PC-3 (cell line): Measurements from ENCODE around the gene LTBR. TPM values are rescaled to one million over a fixed set of nuclear protein-coding genes. Genes with fewer than 3 reads are reported as not detected.

Experiments used
- ATAC-seq: fragments of 200-7000 bp; cut with Tn5 transposase; 2 replicates; pipeline ENCODE4 v1.9.1; 2020; ENCODE audit warnings: mild to moderate bottlenecking, moderate library complexity
- BruUV-seq: library from RNA; stranded (reverse); fragments of 400-500 nt; replicated peaks from 2 replicates; lab custom pipeline; 2021; lab: Mats Ljungman, UMichigan
- CTCF ChIA-PET: fragments of 300-600 bp; sonication (Branson Sonifier 250); formaldehyde crosslinking; loops from one replicate; lab custom pipeline; 2022; ENCODE audit warnings: antibody characterized with exemption; lab: Charles Lee
- POLR2A ChIA-PET: fragments of 300-600 bp; sonication (Branson Sonifier 250); formaldehyde crosslinking; loops from one replicate; lab custom pipeline; 2022; ENCODE audit warnings: antibody characterized with exemption; ENCODE audit not compliant: unreplicated experiment; lab: Charles Lee
- DNase-seq: peaks from one replicate; pipeline ENCODE4 v3.0.0-alpha.2; 2015
- H2AFZ ChIP-seq: fragments of 300-600 bp; sonication (generic); 2 replicates; pipeline ENCODE4 v1.6.0; 2016; ENCODE audit warnings: antibody characterized with exemption, low read length
- H3F3A ChIP-seq: fragments of 300-600 bp; sonication (generic); one replicate; pipeline ENCODE4 v1.6.0; 2017; ENCODE audit warnings: antibody characterized with exemption, low read length, control low read depth, mild to moderate bottlenecking; ENCODE audit not compliant: unreplicated experiment
- H3K27ac ChIP-seq: fragments of 300-600 bp; sonication (generic); 2 replicates; pipeline ENCODE4 v1.5.1; 2016; ENCODE audit warnings: mild to moderate bottlenecking, low read length
- H3K27me3 ChIP-seq: fragments of 300-600 bp; sonication (generic); 2 replicates; pipeline ENCODE4 v1.6.1; 2016; ENCODE audit warnings: low read length, mixed read lengths
- H3K36me3 ChIP-seq: fragments of 300-600 bp; sonication (generic); 2 replicates; pipeline ENCODE4 v1.6.1; 2016; ENCODE audit warnings: low read depth, mixed run types, low read length, mixed read lengths
- H3K4me1 ChIP-seq: fragments of 300-600 bp; sonication (generic); 2 replicates; pipeline ENCODE4 v1.5.1; 2016; ENCODE audit warnings: low read length; ENCODE audit not compliant: insufficient read depth
- H3K4me2 ChIP-seq: fragments of 300-600 bp; sonication (generic); 2 replicates; pipeline ENCODE4 v1.6.0; 2016; ENCODE audit warnings: low read length
- H3K4me3 ChIP-seq: fragments of 300-600 bp; sonication (generic); 2 replicates; pipeline ENCODE4 v1.5.1; 2016; ENCODE audit warnings: mild to moderate bottlenecking, low read length, mixed read lengths
- H3K79me2 ChIP-seq: fragments of 300-600 bp; sonication (generic); 2 replicates; pipeline ENCODE4 v1.6.1; 2017; ENCODE audit warnings: low read length, mixed read lengths
- H3K9ac ChIP-seq: fragments of 300-600 bp; sonication (generic); 2 replicates; pipeline ENCODE4 v1.6.0; 2016; ENCODE audit warnings: mild to moderate bottlenecking, low read length
- H3K9me2 ChIP-seq: fragments of 300-600 bp; sonication (generic); replicated peaks from 2 replicates; pipeline ENCODE4 v1.6.1; 2016; ENCODE audit warnings: mixed run types, low read length, mixed read lengths
- H3K9me3 ChIP-seq: fragments of 300-600 bp; sonication (generic); 2 replicates; pipeline ENCODE4 v1.6.1; 2016; ENCODE audit warnings: low read length, mixed read lengths
- H4K20me1 ChIP-seq: fragments of 300-600 bp; sonication (generic); 2 replicates; pipeline ENCODE4 v1.6.1; 2016; ENCODE audit warnings: low read length, mixed read lengths
- EZH2 ChIP-seq: fragments of 300-600 bp; sonication (generic); IDR thresholded peaks from one replicate; pipeline ENCODE4 v1.6.1; 2017; ENCODE audit warnings: antibody characterized with exemption, mild to moderate bottlenecking, low read length; ENCODE audit not compliant: unreplicated experiment
- EZH2phosphoT487 ChIP-seq: fragments of 300-600 bp; sonication (generic); IDR thresholded peaks from 2 replicates; pipeline ENCODE4 v1.6.1; 2018; ENCODE audit warnings: mild to moderate bottlenecking, antibody characterized with exemption, low read length, borderline replicate concordance
- intact Hi-C: fragments of 100-400 bp; cut with micrococcal nuclease; formaldehyde crosslinking; loops from 2 replicates; pipeline ENCODE4 v1.9.0; 2023
- total RNA-seq: library from RNA; depleted of rRNA; stranded (reverse); fragments of >200 nt; gene quantifications from 2 replicates; pipeline ENCODE4 v1.2.3, GENCODE V29; 2014
- TF ChIP-seq, protein P1 (sequence below): fragments of 300-600 bp; sonication (generic); conservative IDR thresholded peaks from 2 replicates; pipeline ENCODE4 v1.5.1; 2017; ENCODE audit warnings: antibody characterized with exemption, low read depth, mild to moderate bottlenecking, low read length

The LTBR gene
- total RNA-seq, 1 experiment from 2014 or later: 163 TPM

GRCh38 chr12:6380141-6381121 is 3.5 kb upstream of the LTBR start:
- no peak for DNase-seq
- ChIA-PET POLR2A (no interaction called here), CTCF (interaction anchor here (0.7 kb wide), 1 partner anchor 34 kb away, joined by 5 read pairs; no protein-coding TSS in a partner anchor)

DNA sequence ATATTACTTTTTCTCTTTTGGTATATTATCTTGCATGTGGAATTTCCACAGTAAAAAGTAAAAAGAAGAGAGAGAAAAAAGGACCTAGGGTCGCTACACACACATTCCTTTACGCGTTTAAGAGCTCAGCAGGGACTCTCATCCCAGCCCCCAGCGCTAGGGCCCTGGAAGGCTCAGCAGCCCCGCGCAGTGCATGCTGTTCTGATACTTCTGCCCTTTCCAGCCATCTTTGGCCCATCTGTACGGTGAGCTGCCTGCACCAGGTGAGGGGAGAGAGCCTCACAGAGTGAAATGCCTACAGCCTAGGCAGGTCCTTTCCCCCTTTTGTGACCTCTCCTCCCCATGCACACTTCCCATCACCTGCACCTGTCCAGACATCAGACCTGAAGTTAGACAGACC is 1.6 kb upstream of the LTBR start:
- TF ChIP-seq, protein P1, sequence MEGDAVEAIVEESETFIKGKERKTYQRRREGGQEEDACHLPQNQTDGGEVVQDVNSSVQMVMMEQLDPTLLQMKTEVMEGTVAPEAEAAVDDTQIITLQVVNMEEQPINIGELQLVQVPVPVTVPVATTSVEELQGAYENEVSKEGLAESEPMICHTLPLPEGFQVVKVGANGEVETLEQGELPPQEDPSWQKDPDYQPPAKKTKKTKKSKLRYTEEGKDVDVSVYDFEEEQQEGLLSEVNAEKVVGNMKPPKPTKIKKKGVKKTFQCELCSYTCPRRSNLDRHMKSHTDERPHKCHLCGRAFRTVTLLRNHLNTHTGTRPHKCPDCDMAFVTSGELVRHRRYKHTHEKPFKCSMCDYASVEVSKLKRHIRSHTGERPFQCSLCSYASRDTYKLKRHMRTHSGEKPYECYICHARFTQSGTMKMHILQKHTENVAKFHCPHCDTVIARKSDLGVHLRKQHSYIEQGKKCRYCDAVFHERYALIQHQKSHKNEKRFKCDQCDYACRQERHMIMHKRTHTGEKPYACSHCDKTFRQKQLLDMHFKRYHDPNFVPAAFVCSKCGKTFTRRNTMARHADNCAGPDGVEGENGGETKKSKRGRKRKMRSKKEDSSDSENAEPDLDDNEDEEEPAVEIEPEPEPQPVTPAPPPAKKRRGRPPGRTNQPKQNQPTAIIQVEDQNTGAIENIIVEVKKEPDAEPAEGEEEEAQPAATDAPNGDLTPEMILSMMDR: no peak
- TF ChIP-seq EZH2phosphoT487: no peak
- no peak for TF ChIP-seq EZH2
- H3K9ac ChIP-seq: no peak overlapping the region
- DNase-seq (no peak), ATAC-seq (no peak)
- ChIA-PET POLR2A (no interaction called here), CTCF (no interaction called here)
- intact Hi-C loops: no loop called here
- H2AFZ ChIP-seq: no peak overlapping the region
- no peaks in the 10 kb centered on the region for H3K9me3 ChIP-seq
- no peaks in the 10 kb centered on the region for H3K9me2 ChIP-seq
- H3K4me3 ChIP-seq: no peak overlapping the region
- H3F3A ChIP-seq: no peaks in the 10 kb centered on the region
- no peak overlapping the region for H3K4me2 ChIP-seq
- no peaks in the 10 kb centered on the region for H4K20me1 ChIP-seq
- peaks cover 33% of the 10 kb centered on the region for H3K4me1 ChIP-seq
- no peaks in the 10 kb centered on the region for H3K27me3 ChIP-seq
- H3K79me2 ChIP-seq: peaks cover 46% of the 10 kb centered on the region
- no TSS peak for BruUV-seq
- H3K27ac ChIP-seq: no peak overlapping the region
- peaks cover 14% of the 10 kb centered on the region for H3K36me3 ChIP-seq

More at GRCh38 chr12:6380141-6381121, 3.5 kb upstream of the LTBR start:
- Histone ChIP-seq H3K36me3 (no peaks in the 10 kb centered on the region; the same call in 1 of the 2 replicates), H3K9me2 (no peaks in the 10 kb centered on the region), H3K9ac (no peak overlapping the region), H3K79me2 (peaks cover 26% of the 10 kb centered on the region), H3K27me3 (no peaks in the 10 kb centered on the region), H3F3A (no peaks in the 10 kb centered on the region), H3K9me3 (no peaks in the 10 kb centered on the region), H4K20me1 (no peaks in the 10 kb centered on the region), H2AFZ (no peak overlapping the region), H3K27ac (no peak overlapping the region), H3K4me2 (no peak overlapping the region), H3K4me3 (no peak overlapping the region), H3K4me1 (peaks cover 47% of the 10 kb centered on the region)
- intact Hi-C loops: no loop called here
- BruUV-seq: no TSS peak
- TF ChIP-seq EZH2phosphoT487 (no peak), EZH2 (no peak)
- TF ChIP-seq, protein P1: no peak
- ATAC-seq: no peak
